Measurements from ENCODE around the gene CRYBB3.

The CRYBB3 gene

DNA sequence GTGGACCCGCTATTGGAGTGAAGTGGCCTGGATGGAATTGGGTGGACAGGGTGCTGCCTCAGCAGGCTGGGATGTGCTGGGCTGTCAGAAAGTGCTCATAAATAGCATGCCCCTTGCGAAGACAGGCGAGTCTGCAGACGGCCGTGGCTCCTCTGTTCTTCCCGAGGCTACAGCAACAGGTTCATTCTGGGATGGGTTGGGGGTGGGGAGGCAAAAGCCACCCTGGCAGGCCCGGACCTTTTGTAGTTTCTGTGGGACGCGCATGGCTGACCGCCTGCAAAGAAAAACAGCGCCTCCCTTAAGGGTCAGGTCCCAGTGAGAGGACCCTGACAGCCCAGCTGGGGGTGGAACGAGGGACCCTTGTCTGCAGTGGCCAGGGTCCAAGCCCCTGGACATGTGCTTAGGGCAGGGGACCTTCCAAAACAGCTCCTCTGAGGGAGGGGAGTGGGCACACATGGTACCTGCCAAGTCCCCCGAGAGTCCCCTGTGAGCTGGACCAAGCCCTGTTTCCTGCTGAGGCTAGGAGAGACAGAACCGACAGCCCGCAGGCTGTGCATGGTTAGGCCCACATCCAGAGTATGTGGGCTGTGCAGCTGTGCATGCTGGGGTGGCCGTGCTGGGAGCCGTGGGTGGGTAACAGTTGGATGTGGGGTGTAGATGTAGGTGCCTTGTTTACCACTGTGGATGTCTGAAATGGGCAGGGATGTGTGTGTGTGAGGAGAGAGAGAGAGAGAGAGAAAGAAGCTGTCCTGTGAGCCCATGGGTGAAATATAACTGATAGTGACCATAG, at the start of gene CRYBB3:
CRYBB3 (plus strand) TSS at position 128 of the 790 bp plus-strand sequence. CDS start 1,539 bp downstream, outside the sequence.
- DNase-seq = no peak

DNA sequence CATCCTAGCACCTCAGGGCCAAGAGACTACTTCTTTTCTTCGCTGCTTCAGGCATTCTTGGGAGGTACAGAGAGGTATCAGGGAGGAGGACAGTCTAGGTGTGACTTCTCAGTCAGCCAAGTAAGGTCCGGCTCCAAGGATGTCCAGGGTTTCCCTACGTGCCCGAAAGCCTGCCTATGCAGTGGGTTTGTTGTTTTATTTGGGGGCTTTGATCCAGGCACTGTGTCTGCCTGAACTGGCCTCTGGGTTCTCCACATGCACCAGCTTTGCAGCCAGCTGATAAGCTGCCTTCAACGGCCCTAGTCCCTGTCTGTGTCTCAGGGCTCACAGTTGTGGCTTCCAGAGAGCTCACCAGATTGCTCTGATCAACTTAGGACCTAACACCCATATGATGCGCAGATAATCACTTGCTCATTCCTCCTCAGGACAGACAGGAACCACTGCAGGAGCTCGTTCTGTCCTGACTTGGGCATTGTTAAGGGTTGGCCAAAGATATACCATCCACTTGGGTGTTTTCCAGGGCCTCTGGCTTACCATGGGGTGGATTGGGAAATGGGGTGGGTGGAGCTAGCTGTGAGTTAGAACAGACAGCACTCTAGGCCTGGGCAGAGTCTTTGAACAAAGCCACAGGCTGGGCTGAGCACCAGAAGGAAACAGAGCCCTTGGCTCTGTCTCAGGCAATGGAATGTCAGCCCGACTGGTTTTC, 45.5 kb upstream of the CRYBB3 start:
- no peak for DNase-seq

DNA sequence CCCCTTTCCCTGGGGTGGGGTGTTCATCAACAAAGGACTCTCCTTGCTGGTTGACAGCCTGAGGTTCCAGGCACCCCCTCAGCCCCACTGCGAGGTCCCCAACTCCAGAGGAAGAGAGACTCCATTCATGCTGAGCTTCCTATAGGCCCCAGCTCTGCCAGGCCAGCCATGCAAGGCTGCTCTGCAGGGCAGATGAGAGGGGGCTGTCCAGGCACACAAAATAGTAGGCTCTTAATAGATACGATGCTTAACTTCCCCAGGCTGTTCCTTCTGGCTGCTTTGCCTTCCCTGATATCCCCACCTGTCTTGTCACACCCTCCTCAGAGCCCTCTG, 45.0 kb upstream of the CRYBB3 start:
- DNase-seq = no peak

GRCh38 chr22:25156736-25157135, 42.9 kb upstream of the CRYBB3 start:
- no peak for DNase-seq

- no peak for DNase-seq
These were observed 40.6 kb upstream of the CRYBB3 start for GRCh38 chr22:25159028-25159427.

DNA sequence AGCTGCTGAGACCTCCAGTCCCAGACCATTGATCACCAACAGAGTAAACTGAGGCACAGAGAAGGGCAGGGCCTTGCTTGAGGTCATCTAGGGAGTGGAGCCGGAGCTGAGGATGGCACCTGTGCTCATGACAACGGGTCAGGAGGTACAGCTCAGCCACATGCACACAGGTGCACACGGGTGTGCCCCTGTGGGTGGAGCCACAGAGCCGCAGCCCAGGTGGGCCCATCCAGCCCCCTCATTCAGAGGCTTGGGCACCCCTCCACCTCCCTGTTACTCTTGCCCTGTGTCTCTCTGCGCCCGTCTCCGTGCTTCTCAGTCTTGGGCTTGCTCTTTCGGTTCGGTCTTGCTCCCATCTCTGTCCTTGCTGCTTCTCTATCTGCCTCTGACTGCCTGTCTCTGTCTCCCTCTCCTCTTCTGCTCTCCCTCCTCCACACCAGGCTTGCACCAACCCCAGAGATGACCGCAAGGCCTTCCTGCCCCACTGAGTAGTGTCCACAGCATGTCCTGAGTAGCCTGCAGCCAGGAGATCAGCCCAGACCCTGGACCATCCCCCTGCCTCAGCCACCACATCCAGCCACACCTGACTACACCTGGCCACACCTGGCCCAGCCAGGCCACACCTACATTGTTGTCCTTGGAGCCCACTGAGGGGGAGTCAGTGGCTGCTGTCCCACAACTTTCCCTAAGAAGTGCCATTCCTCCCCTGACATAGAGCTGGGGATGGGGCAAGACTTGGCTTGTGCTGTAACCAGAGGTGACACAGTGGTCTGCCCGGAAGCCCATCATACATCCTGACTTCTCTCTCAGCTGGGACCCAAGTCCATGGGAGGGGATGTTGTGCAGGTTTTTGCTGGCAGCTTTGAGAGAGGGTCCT, 39.3 kb upstream of the CRYBB3 start:
- DNase-seq = no peak

DNA sequence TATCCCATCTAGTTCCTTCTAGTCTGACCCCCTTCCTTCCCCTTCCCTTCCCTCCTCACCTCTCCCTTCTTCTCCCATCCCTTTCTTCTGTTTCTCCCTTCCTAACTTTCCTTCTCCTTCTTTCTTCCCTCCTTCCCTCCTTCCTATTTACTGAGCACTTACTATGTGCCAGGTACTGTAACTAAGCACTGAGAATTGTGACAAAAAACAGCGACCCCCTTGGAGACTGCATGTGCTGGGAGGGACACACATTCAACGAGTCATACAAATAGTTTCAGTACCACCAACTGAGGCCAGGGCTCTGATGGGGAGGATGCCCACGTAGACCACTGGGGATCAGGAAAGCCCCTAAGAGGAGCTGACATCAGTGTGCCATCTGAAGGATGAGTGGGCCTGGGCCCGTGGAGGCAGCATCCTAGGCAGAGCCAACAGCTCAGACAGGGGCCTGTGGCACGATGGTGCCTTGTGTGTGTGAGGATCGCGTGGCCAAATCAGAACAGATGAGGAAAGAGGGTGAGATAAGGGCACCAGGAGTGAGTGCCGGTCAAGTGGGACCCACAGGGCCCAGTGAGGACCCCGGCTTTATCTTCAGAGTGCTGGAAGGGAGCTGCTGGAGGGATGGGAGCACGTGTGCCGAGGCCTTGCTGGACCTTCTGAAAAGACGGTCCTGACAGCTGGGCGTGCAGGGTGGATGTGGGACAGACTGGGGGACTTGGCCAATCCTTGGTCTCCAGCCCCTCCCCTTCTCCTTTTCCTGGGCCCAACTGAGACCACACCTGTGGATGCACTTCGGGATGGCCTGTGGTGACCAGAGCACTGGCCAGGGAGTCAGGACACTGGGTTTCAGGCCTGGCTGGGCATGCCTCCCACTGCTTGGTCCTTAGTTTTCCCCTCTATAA, 38.4 kb upstream of the CRYBB3 start:
- no peak for DNase-seq

DNA sequence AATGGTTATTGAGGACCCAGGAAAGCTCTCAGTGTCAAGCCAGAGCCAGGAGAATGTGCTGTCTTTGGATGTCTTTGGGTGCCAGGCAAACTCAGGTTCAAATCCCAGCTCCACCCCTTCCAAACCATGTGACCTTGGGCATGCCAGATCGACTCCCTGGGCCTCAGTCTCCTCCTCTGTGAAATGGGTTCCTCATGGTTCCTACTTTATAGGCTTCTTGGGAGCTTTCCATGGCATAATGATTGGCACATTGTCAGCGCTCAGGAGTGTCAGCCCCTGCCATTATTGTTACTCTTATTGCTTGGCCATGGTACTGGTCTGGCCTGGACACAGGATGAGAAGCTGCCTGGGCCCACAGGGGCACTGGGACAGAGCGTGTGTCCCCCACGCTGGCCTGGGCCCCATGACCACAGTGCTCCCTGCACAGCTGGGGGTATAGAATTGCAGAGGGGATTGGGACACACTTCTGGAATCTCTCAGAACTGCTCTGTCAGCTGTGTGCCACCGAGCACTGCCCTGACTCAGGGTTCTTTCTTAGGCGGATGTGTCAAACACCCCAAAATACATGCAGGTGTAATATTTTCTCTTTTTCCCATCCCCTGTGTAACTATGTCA, 37.6 kb upstream of the CRYBB3 start:
- DNase-seq = no peak

- no peak for DNase-seq
These were observed 37.1 kb upstream of the CRYBB3 start for GRCh38 chr22:25162561-25162960.

GRCh38 chr22:25165785-25166184, 33.9 kb upstream of the CRYBB3 start:
- DNase-seq = no peak

GRCh38 chr22:25166266-25167040, 33.2 kb upstream of the CRYBB3 start:
- no peak for DNase-seq

DNA sequence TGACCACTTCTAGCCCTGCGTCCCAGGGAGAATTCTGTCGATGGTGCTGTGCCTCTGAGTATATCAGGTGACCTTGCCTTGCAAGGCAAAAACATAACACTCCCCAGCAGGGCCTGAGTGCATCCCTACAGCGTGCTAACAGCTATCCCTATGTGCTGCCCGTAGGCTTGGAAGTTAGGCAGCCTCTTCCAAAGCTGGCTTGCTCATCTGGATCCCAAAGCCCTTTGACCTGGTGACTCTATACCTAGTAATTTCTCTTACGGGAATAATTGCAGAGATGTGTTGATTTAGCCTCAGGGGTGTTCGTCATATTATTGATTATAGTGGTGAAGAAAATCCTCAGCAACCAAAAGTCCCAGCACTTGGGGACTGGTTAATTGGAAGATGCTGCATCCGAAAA, 32.6 kb upstream of the CRYBB3 start:
- DNase-seq = no peak

DNA sequence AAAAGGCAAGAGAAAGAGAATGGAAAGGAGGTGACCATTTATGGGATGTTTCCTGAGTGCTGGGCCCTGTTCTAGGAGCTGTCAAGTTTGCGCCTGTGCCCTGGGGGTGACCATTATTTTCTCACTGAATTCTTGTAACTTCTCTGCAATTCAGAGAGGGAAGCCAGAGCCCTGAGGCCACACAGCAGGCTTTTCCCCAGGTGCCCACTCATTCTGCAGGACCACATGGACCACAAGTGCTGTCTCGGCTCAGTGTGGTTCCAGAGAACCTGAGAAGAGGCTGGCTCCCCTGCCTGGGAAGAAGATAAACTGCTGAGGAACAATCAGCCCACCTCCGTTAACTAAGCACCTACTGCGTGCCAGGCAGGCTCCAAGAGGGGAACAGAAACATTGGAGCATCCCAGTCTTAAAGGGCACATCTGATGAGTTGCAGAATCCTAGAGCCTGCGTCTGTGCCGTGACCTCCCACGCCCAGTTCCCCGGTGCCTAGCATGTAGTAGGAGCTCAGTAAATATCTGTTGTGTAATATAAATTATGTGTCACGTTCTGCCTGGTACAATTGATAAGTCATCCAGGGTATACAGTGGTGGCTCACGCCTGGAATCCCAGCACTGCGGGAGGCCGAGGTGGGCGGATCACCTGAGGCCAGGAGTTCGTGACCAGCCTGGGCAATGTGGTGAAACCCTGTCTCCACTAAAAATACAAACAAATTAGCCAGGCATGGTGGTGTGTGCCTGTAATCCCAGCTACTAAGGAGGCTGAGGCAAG, 31.6 kb upstream of the CRYBB3 start:
- no peak for DNase-seq

- DNase-seq = no peak
These were observed 30.2 kb upstream of the CRYBB3 start for GRCh38 chr22:25169278-25170031.

GRCh38 chr22:25170426-25170980, 29.2 kb upstream of the CRYBB3 start:
- DNase-seq = no peak

- DNase-seq = peak; percentile 69
These were observed 27.5 kb upstream of the CRYBB3 start for GRCh38 chr22:25172153-25172552.

GRCh38 chr22:25174156-25174887, 25.3 kb upstream of the CRYBB3 start:
- no peak for DNase-seq

GRCh38 chr22:25174888-25175411, 24.7 kb upstream of the CRYBB3 start:
- DNase-seq = no peak

Measured in activated CD8-positive, alpha-beta memory T cell treated with anti-CD3 and anti-CD28 coated beads for 24 hours (primary cell).